GM10266 (cell line): Measurements from ENCODE around the gene ZBTB11.
"Not testable (repeated sequence)": the region's sequence is repeated elsewhere in the genome, so short reads cannot be mapped to it uniquely, and the experiment has no call there.

Experiments
- DNase-seq: peaks from one replicate; pipeline ENCODE4 v3.0.0; 2012; ENCODE audit errors: extremely low spot score
- CTCF ChIP-seq: IDR thresholded peaks from 2 replicates; pipeline ENCODE4 v1.5.1; 2012; ENCODE audit warnings: mild to moderate bottlenecking, low read depth; ENCODE audit not compliant: control insufficient read depth, insufficient read depth; ENCODE audit errors: missing control alignments

Gene ZBTB11

GRCh38 chr3:101623656-101624055, 53.3 kb downstream of the ZBTB11 start:
- TF ChIP-seq CTCF: no peak
- DNase-seq: no peak

- TF ChIP-seq CTCF: no peak
- no peak for DNase-seq
Measured at GRCh38 chr3:101619734-101620133, 57.2 kb downstream of the ZBTB11 start.

- no peak for DNase-seq
- TF ChIP-seq CTCF: no peak
Measured at GRCh38 chr3:101618726-101619125, 58.2 kb downstream of the ZBTB11 start.

GRCh38 chr3:101617478-101617877, 59.5 kb downstream of the ZBTB11 start:
- DNase-seq: no peak
- no peak for TF ChIP-seq CTCF

GRCh38 chr3:101615525-101615924, 61.4 kb downstream of the ZBTB11 start:
- DNase-seq: no peak
- TF ChIP-seq CTCF: no peak

GRCh38 chr3:101613014-101613413, 63.9 kb downstream of the ZBTB11 start:
- not testable (repeated sequence) for DNase-seq

GRCh38 chr3:101611023-101611422, 65.9 kb downstream of the ZBTB11 start:
- TF ChIP-seq CTCF: no peak

GRCh38 chr3:101605398-101605797, 71.5 kb downstream of the ZBTB11 start:
- DNase-seq: not testable (repeated sequence)

More at GRCh38 chr3:101611023-101611422, 65.9 kb downstream of the ZBTB11 start:
- DNase-seq: no peak

- TF ChIP-seq CTCF: no peak
- no peak for DNase-seq
Measured at GRCh38 chr3:101603184-101603583, 73.7 kb downstream of the ZBTB11 start.
